WTC11 (cell line): ENCODE measurements around the gene SLC8A2. TPM values are rescaled to one million over a fixed set of nuclear protein-coding genes. Genes with fewer than 3 reads are reported as not detected.

Source experiments
- ATAC-seq: fragments of 200-7000 bp; cut with Tn5 transposase; 2 replicates; pipeline ENCODE4 v1.10.0; 2021; ENCODE audit warnings: mild to moderate bottlenecking, moderate library complexity
- CTCF ChIA-PET: fragments of 300-600 bp; sonication (Branson Sonifier 250); formaldehyde crosslinking; loops from one replicate; lab custom pipeline; 2021; ENCODE audit warnings: antibody characterized with exemption; lab: Charles Lee
- POLR2A ChIA-PET: fragments of 350-600 bp; sonication (Branson Sonifier 250); formaldehyde crosslinking; loops from one replicate; lab custom pipeline; 2021; ENCODE audit warnings: antibody characterized with exemption; lab: Charles Lee
- DNase-seq: peaks from one replicate; pipeline ENCODE4 v3.0.0; 2021; ENCODE audit warnings: low spot score
- H3K27ac Mint-ChIP-seq: 2 replicates; pipeline ENCODE4 v1.8.0; 2021; ENCODE audit warnings: mixed read lengths
- H3K27me3 Mint-ChIP-seq: 2 replicates; pipeline ENCODE4 v1.8.0; 2021; ENCODE audit warnings: low read depth, mild to moderate bottlenecking, moderate library complexity, mixed read lengths
- H3K36me3 Mint-ChIP-seq: 2 replicates; pipeline ENCODE4 v1.8.0; 2021; ENCODE audit warnings: mixed read lengths
- H3K4me1 Mint-ChIP-seq: 2 replicates; pipeline ENCODE4 v1.8.0; 2022; ENCODE audit warnings: mixed read lengths
- H3K4me3 Mint-ChIP-seq: 2 replicates; pipeline ENCODE4 v1.8.0; 2021; ENCODE audit warnings: mild to moderate bottlenecking, moderate library complexity, mixed read lengths
- H3K9me3 Mint-ChIP-seq: 2 replicates; pipeline ENCODE4 v1.8.0; 2021; ENCODE audit warnings: mixed read lengths
- E2F4 ChIP-seq: sonication (generic); formaldehyde crosslinking; IDR thresholded peaks from 2 replicates; pipeline ENCODE4 v1.8.1; 2022; ENCODE audit warnings: low read depth, mild to moderate bottlenecking, moderate library complexity, missing genetic modification reagents, borderline replicate concordance
- FOXP1 ChIP-seq: sonication (generic); formaldehyde crosslinking; IDR thresholded peaks from 2 replicates; pipeline ENCODE4 v1.8.0; 2022; ENCODE audit warnings: missing genetic modification reagents, mild to moderate bottlenecking, moderate library complexity, borderline replicate concordance
- GRHL2 ChIP-seq: fragments of 250-450 bp; sonication (Bioruptor Pico); IDR thresholded peaks from 2 replicates; pipeline ENCODE4 v1.8.0; 2022; ENCODE audit warnings: mild to moderate bottlenecking, moderate library complexity; ENCODE audit not compliant: insufficient replicate concordance, severe bottlenecking
- IRF1 ChIP-seq: sonication (generic); formaldehyde crosslinking; IDR thresholded peaks from 2 replicates; pipeline ENCODE4 v1.8.0; 2023; ENCODE audit warnings: missing genetic modification reagents
- MYBL2 ChIP-seq: sonication (generic); formaldehyde crosslinking; IDR thresholded peaks from 2 replicates; pipeline ENCODE4 v1.8.1; 2023; ENCODE audit warnings: mild to moderate bottlenecking, moderate library complexity, missing genetic modification reagents
- NR1H2 ChIP-seq: sonication (generic); formaldehyde crosslinking; IDR thresholded peaks from 2 replicates; pipeline ENCODE4 v1.9.0; 2021; ENCODE audit warnings: mild to moderate bottlenecking, moderate library complexity, missing genetic modification reagents
- SMAD3 ChIP-seq: sonication (generic); formaldehyde crosslinking; IDR thresholded peaks from 2 replicates; pipeline ENCODE4 v1.8.0; 2022; ENCODE audit warnings: missing genetic modification reagents, mild to moderate bottlenecking, borderline replicate concordance
- TEAD4 ChIP-seq: sonication (generic); formaldehyde crosslinking; IDR thresholded peaks from 2 replicates; pipeline ENCODE4 v1.8.0; 2022; ENCODE audit warnings: mild to moderate bottlenecking, missing genetic modification reagents
- ZNF138 ChIP-seq: sonication (generic); formaldehyde crosslinking; conservative IDR thresholded peaks from 2 replicates; pipeline ENCODE4 v1.8.1; 2022; ENCODE audit warnings: mild to moderate bottlenecking, moderate library complexity, missing genetic modification reagents
- ZNF317 ChIP-seq: sonication (generic); formaldehyde crosslinking; IDR thresholded peaks from 2 replicates; pipeline ENCODE4 v1.8.1; 2023; ENCODE audit warnings: low read depth, mild to moderate bottlenecking, moderate library complexity, missing genetic modification reagents, borderline replicate concordance
- ZNF671 ChIP-seq: fragments of 250-450 bp; sonication (Bioruptor Pico); IDR thresholded peaks from 2 replicates; pipeline ENCODE4 v1.8.0; 2021; ENCODE audit warnings: mild to moderate bottlenecking
- total RNA-seq: library from RNA; stranded (reverse); gene quantifications from 3 replicates; pipeline ENCODE4 v1.2.3, GENCODE V29; 2021
- TF ChIP-seq, protein P1 (sequence below): sonication (generic); formaldehyde crosslinking; IDR thresholded peaks from 2 replicates; pipeline ENCODE4 v1.8.0; 2022; ENCODE audit warnings: mild to moderate bottlenecking, missing genetic modification reagents
- TF ChIP-seq, protein P2 (sequence below): fragments of 250-450 bp; sonication (Bioruptor Pico); IDR thresholded peaks from 2 replicates; pipeline ENCODE4 v1.9.0; 2021; ENCODE audit warnings: mild to moderate bottlenecking
- TF ChIP-seq, protein P3 (sequence below): fragments of 250-450 bp; sonication (Bioruptor Pico); conservative IDR thresholded peaks from 2 replicates; pipeline ENCODE4 v1.9.0; 2021; ENCODE audit warnings: mild to moderate bottlenecking
- TF ChIP-seq, protein P4 (sequence below): sonication (generic); formaldehyde crosslinking; IDR thresholded peaks from 2 replicates; pipeline ENCODE4 v1.8.0; 2022; ENCODE audit warnings: mild to moderate bottlenecking, missing genetic modification reagents

Gene SLC8A2
- total RNA-seq, 1 experiment from 2014 or later, result 6.5 TPM

GRCh38 chr19:47492137-47492533, 20.4 kb upstream of the SLC8A2 start:
- ATAC-seq, result no peak
- TF ChIP-seq, protein P1, sequence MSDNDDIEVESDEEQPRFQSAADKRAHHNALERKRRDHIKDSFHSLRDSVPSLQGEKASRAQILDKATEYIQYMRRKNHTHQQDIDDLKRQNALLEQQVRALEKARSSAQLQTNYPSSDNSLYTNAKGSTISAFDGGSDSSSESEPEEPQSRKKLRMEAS (CRISPR knock-in tag), result no peak
- no peak for TF ChIP-seq SMAD3
- no peak for TF ChIP-seq MYBL2
- TF ChIP-seq ZNF671, result no peak
- TF ChIP-seq, protein P2, sequence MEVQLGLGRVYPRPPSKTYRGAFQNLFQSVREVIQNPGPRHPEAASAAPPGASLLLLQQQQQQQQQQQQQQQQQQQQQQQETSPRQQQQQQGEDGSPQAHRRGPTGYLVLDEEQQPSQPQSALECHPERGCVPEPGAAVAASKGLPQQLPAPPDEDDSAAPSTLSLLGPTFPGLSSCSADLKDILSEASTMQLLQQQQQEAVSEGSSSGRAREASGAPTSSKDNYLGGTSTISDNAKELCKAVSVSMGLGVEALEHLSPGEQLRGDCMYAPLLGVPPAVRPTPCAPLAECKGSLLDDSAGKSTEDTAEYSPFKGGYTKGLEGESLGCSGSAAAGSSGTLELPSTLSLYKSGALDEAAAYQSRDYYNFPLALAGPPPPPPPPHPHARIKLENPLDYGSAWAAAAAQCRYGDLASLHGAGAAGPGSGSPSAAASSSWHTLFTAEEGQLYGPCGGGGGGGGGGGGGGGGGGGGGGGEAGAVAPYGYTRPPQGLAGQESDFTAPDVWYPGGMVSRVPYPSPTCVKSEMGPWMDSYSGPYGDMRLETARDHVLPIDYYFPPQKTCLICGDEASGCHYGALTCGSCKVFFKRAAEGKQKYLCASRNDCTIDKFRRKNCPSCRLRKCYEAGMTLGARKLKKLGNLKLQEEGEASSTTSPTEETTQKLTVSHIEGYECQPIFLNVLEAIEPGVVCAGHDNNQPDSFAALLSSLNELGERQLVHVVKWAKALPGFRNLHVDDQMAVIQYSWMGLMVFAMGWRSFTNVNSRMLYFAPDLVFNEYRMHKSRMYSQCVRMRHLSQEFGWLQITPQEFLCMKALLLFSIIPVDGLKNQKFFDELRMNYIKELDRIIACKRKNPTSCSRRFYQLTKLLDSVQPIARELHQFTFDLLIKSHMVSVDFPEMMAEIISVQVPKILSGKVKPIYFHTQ, result no peak
- TF ChIP-seq, protein P3, sequence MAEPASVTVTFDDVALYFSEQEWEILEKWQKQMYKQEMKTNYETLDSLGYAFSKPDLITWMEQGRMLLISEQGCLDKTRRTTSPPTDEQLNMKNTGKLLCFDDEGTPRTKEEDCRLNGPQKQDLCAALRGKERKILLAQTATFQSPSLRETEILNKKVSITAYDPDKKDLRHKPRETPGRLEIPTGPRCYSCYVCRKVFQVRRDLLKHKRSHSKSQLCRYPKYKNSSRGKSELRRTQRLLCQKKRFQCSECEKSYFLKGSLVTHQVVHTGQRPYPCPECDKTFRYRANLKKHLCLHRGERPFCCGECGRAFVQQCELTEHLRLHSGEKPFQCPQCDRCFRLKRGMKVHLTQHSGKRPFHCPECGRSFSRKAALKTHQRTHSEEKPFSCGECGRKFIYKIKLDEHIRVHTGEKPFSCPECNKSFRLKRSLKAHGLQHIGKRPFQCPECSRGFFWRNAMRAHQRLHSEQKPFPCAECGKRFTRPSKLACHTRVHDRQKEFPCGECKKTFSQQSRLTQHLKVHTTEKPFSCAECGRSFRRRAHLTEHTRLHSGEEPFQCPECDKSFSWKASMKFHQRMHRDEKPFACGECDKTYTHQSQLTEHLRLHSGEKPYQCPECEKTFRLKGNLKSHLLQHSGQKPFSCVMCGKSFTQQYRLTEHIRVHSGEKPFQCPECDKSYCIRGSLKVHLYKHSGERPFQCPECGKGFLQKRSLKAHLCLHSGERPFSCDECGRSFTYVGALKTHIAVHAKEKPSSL (CRISPR knock-in tag), result no peak
- no peak for TF ChIP-seq E2F4
- TF ChIP-seq, protein P4, sequence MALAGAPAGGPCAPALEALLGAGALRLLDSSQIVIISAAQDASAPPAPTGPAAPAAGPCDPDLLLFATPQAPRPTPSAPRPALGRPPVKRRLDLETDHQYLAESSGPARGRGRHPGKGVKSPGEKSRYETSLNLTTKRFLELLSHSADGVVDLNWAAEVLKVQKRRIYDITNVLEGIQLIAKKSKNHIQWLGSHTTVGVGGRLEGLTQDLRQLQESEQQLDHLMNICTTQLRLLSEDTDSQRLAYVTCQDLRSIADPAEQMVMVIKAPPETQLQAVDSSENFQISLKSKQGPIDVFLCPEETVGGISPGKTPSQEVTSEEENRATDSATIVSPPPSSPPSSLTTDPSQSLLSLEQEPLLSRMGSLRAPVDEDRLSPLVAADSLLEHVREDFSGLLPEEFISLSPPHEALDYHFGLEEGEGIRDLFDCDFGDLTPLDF, result no peak
- TF ChIP-seq GRHL2 (CRISPR knock-in tag), result no peak
- TF ChIP-seq ZNF317 (CRISPR knock-in tag), result no peak
- TF ChIP-seq NR1H2, result no peak
- TF ChIP-seq TEAD4 (CRISPR knock-in tag), result no peak
- TF ChIP-seq IRF1, result no peak
- TF ChIP-seq ZNF138 (CRISPR knock-in tag), result no peak
- no peak overlapping the region for H3K27ac Mint-ChIP-seq
- DNase-seq, result no peak
- H3K4me1 Mint-ChIP-seq, result peaks cover 5% of the 10 kb centered on the region; the same call in 1 of the 2 replicates
- H3K9me3 Mint-ChIP-seq, result no peaks in the 10 kb centered on the region
- H3K27me3 Mint-ChIP-seq, result no peaks in the 10 kb centered on the region
- peaks cover 5% of the 10 kb centered on the region; the same call in 1 of the 2 replicates for H3K36me3 Mint-ChIP-seq
- H3K4me3 Mint-ChIP-seq, result no peak overlapping the region
- CTCF ChIA-PET, result interaction anchor here (1.8 to 2.4 kb wide), 2 partner anchors 8 to 55 kb away, joined by 9 to 10 read pairs; partner anchors contain the start of gene KPTN
- POLR2A ChIA-PET, result no interaction called here

DNA sequence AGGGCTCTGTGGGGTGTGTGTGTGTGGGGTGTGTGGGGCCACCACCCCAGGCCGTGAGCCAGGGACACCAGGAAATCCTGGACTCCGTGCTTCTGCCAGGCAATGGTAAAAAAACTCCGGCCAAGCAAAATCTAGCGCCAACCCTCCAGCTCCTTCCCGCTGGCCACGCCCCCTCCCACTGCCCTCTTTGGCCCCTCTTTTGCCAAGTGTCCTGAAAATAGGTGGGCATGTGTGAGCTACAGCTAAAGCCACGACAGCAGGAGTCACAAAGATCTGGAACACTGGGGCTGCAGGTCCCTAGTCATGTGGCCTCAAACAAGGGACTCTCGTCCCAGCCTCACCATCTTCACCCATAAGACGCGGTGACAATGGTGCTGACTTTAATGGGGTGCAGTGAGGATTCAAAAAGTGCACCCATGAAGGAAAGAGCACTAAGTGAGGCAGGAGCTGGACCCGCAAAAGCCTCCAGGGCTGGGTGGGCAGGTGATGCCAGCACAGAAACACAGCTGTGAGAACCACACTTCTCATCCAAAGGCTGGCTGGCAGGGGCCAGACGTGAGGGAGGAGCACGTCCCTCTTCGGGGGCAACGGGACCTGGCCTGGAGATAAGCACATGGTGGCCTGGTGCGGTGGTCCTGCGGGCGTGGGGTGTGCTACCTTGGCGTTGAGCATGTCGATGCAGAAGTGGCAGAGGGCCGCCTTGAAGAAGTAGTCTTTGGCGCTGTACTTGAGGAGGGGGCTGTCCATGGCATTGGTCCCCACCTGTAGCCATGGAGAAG, 19.9 kb upstream of the SLC8A2 start:
- no peaks in the 10 kb centered on the region for H3K9me3 Mint-ChIP-seq
- no peak for ATAC-seq
- CTCF ChIA-PET, result interaction anchor here (1.1 to 2.4 kb wide), 5 partner anchors 8 to 222 kb away, joined by 3 to 10 read pairs (median 4); partner anchors contain the start of genes EHD2, KPTN and NAPA

More for the DNA sequence above, 19.9 kb upstream of the SLC8A2 start:
- 0 out of 2 replicates have a peak, but pooled peaks have one; percentile 27 for TF ChIP-seq FOXP1
- TF ChIP-seq, protein P4, result no peak
- H3K4me1 Mint-ChIP-seq, result peaks cover 5% of the 10 kb centered on the region; the same call in 1 of the 2 replicates
- POLR2A ChIA-PET, result no interaction called here
- no peaks in the 10 kb centered on the region for H3K27me3 Mint-ChIP-seq
- no peak overlapping the region for H3K4me3 Mint-ChIP-seq
- no peak overlapping the region for H3K27ac Mint-ChIP-seq
- peaks cover 5% of the 10 kb centered on the region; the same call in 1 of the 2 replicates for H3K36me3 Mint-ChIP-seq
- no peak for DNase-seq
